GM12875 (cell line): ENCODE measurements around the gene CDK5R1.
A peak's percentile ranks its signal among the peaks of the same experiment; 100 is the strongest.
"Not testable (repeated sequence)": the region's sequence is repeated elsewhere in the genome, so short reads cannot be mapped to it uniquely, and the experiment has no call there.

Experiments used
- H3K4me3 ChIP-seq: one replicate; pipeline ENCODE4 v1.5.1; 2011; ENCODE audit warnings: low read depth, low read length, control low read depth
- TF ChIP-seq, protein P1 (sequence below): IDR thresholded peaks from 2 replicates; pipeline ENCODE4 v1.5.1; 2011; ENCODE audit warnings: low read depth, mild to moderate bottlenecking, control low read depth, inconsistent platforms, low read length, moderate library complexity, borderline replicate concordance; ENCODE audit not compliant: insufficient read depth

CDK5R1 gene

DNA sequence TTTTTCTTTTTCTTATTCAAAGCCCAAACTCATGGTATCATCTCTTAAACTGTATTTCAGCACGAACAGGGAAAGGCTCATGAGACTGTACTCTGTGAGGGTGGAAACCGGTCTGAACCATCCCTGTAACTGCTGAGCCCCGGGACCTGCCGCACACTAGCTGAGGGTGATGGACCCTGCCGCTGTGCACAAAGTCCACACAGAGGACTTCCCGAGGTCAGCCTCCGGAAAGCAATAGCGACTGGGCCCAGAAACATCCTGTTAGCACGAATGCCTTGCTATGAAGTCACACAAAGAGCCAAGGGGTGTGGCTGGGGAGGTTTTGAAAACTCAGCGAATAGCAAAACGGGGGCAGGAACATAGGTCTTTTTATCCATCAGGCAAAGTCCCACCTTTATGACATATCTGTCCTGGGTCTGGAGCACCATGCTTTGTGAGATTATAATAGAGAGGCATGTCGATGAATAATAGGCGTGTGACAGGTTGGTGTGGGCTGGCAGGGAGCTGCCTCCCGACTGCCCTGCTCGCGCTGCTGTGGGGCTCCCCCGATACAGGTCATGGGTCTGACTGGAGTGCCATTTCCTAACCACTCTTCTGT is 33.4 kb downstream of the CDK5R1 start:
- H3K4me3 ChIP-seq, result no peak overlapping the region
- TF ChIP-seq, protein P1, sequence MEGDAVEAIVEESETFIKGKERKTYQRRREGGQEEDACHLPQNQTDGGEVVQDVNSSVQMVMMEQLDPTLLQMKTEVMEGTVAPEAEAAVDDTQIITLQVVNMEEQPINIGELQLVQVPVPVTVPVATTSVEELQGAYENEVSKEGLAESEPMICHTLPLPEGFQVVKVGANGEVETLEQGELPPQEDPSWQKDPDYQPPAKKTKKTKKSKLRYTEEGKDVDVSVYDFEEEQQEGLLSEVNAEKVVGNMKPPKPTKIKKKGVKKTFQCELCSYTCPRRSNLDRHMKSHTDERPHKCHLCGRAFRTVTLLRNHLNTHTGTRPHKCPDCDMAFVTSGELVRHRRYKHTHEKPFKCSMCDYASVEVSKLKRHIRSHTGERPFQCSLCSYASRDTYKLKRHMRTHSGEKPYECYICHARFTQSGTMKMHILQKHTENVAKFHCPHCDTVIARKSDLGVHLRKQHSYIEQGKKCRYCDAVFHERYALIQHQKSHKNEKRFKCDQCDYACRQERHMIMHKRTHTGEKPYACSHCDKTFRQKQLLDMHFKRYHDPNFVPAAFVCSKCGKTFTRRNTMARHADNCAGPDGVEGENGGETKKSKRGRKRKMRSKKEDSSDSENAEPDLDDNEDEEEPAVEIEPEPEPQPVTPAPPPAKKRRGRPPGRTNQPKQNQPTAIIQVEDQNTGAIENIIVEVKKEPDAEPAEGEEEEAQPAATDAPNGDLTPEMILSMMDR, result no peak

DNA sequence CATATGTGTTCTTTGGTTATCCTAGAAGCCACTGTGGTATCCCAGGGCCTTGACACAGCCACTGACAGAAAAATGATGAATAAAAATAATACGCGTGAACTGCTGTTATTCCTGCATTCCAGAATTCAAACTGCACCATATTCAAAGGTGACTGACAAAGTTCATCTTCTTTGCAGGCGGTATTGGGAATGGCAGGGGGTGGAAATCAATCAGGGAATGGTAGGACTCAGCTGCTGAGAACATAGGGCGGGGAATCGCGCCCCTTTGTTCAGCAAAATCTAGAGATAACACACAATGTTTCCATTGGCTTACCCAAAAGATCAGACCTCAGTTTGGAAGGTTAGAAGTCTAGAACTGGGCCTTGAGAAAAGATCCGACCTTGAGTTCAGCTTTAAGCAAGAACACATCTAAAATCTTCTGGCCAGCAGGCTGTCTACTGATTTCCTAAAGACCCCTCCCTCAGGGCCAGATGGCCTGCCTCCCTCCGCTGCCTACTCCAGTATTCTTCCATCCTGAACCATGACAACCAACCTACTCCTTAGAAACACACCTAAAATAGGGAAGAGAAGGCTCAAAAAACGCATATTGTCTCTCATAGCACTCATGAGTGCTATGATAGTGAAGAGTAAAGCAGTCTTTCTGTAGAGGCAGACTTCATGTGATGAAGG is 34.1 kb downstream of the CDK5R1 start:
- H3K4me3 ChIP-seq, result no peak overlapping the region
- TF ChIP-seq, protein P1, result no peak

- TF ChIP-seq, protein P1, result no peak
Measured at GRCh38 chr17:32523017-32523680, 36.4 kb downstream of the CDK5R1 start.

DNA sequence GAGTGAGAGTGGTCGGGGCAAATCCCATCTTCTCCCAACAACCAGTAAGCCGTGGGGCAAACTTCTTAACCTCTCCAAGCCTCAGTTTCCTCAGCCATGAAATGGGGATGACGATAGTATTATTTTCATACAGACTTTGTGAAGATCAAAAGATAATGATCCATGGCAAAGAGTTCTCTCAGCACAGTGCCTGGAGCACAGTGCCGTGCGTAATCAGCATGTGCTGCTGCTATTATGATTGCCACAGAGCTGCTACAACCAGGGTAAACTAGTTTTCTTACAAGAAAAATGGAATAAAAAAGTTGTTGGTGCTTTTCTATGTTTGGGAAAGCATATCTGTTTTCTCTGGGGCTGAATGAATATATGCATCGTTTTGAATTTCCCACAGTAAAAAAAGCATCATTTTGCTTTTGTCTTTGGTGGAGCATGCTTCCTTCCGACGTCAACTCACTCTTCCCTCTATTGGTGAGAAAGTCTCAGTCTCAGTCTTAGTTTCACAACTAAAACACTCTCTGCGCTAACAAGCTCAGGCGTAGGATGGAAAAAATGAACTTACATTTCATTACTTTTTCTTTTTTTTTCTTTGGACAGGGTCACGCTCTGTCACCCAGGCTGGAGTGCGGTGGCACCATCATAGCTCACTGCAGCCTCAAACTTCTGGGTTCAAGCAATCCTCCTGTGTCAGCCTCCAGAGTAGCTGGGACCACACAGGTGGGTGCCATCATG is 37.2 kb downstream of the CDK5R1 start:
- TF ChIP-seq, protein P1, result no peak
- H3K4me3 ChIP-seq, result peak overlapping the region; percentile 18

More at GRCh38 chr17:32523017-32523680, 36.4 kb downstream of the CDK5R1 start:
- peak overlapping the region; percentile 18 for H3K4me3 ChIP-seq

GRCh38 chr17:32524553-32524880 is 37.7 kb downstream of the CDK5R1 start:
- not testable (repeated sequence) for H3K4me3 ChIP-seq

- TF ChIP-seq, protein P1, result no peak
- H3K4me3 ChIP-seq, result no peak overlapping the region
Measured at GRCh38 chr17:32525122-32525521, 38.3 kb downstream of the CDK5R1 start.

- no peak overlapping the region for H3K4me3 ChIP-seq
- TF ChIP-seq, protein P1, result no peak
Measured at GRCh38 chr17:32527146-32527545, 40.4 kb downstream of the CDK5R1 start.
